SK-MEL-5 (cell line): ENCODE measurements around the gene RPL22. TPM values are rescaled to one million over a fixed set of nuclear protein-coding genes. Genes with fewer than 3 reads are reported as not detected.

Experiments used
- DNase-seq: peaks from one replicate; pipeline ENCODE4 v3.0.0-alpha.2; 2016; ENCODE audit warnings: low read depth, low spot score
- in situ Hi-C: cut with HindIII; loops from 2 replicates; pipeline ENCODE4 v1.10.0; 2016; ENCODE audit warnings: low sequenced_read_pairs, high pct_unique_total_duplicates, low pct_unique_long_range_greater_than_20kb
- total RNA-seq: library from RNA; depleted of rRNA; stranded (reverse); fragments of >200 nt; shearing (Covaris generic); gene quantifications from 2 replicates; pipeline ENCODE4 v1.2.3, GENCODE V29; 2014; rRNA removed

The RPL22 gene
- total RNA-seq, 1 experiment from 2014 or later: 222 TPM

DNA sequence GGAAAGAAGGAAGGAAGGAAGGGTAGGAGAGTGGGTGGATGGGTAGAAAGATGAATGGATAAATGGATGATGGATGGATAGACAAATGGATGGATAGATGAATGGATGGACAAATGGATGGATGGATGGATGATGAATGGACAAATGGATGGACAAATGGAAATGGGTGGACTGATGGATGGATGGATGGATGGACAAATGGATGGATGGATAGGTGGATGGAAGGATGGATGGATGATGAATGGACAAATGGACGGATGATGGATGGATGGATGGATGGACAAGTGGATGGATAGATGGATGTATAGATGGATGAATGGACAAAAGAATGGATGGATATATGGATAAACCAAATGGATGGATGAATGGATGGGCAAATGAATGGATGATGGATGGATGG lies 49.8 kb downstream of the RPL22 start:
- DNase-seq: no peak
- in situ Hi-C loops: no loop called here

GRCh38 chr1:6148497-6149241 lies 50.7 kb downstream of the RPL22 start:
- DNase-seq: peak; percentile 63
- in situ Hi-C loops: no loop called here

DNA sequence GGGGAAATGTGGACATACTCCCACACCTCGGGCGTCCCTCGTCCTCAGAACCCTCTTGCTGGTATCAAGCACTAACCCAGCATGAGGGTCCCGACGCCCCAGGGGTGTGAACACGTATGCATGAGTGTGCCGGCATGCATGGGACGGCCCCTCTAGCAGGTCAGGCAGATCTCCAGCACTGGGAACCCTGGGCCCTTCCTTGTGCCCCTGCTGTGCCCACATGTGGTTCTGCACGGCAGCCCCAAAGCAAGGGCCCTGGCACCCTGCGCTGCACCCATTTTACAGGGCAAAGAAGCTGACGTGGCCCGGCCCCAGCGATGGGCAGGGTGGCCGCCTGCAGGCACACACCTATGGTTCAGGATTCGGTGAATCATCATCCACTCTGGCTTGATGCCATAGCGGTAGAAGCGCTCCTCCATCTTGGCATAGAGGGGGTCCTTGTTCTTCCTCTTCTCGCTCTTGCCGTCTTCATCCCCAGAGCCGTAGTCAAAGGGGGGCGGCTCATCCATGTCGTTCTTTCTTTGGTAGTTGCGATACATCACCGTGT lies 53.5 kb downstream of the RPL22 start:
- DNase-seq: no peak

GRCh38 chr1:6145396-6145750 lies 54.0 kb downstream of the RPL22 start:
- in situ Hi-C loops: no loop called here
- no peak for DNase-seq

More for the DNA sequence above, 53.5 kb downstream of the RPL22 start:
- in situ Hi-C loops: no loop called here

DNA sequence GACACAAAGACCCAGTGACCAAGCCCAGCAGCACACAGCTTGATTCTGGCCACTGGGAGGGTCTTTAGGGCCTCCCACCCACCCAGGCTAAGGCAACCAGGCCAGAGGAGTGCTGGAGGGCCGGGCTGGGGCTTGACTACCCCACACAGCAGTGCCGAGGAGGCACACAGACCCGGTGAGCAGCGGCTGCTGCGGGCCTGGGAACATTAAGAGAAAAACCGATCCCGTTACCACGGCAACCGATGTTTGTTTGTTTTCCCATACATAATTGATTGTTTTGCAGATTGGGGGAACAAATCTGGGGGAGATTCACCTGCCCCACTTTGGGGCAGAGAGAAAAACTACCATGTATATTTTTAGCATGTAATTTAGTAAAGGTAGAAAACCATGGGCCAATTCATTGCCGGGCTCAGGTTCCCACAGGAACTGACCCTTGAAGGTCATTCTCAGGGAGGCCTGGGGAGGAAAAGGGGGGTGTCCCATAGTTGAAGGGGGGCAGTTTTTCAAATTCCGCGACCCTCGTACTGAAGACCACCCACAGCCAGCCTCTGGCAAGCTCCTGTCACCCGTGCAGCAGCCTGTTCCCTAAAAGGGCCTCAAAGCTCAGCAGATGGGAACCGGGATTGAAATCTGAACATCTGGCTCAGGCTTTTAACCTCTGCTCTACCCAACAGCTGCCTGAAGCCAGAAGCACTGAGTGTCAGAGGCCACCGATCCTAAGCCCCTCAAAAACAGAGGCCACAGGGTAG lies 54.6 kb downstream of the RPL22 start:
- in situ Hi-C loops: no loop called here

DNA sequence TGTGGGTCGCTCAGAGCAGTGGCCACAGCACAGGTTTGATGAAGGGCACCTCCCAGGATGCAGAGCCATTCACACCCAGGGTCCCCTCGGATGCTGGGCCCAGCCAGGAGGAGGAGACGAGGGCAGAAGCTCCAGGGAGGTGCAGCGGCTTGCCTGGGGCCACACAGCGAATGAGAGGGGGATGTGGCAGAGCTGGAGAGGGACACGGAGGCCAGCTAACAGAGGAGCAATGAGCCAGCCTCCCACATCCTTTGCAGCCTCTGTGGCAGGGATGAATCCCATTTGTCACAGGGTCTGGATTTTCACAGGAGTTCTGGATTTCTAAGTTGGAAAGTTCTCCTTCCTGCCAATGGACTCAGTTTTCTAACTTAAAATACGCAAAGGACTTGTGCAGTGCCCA lies 55.2 kb downstream of the RPL22 start:
- in situ Hi-C loops: no loop called here
- no peak for DNase-seq

More for the DNA sequence above, 54.6 kb downstream of the RPL22 start:
- no peak for DNase-seq

- no peak for DNase-seq
- in situ Hi-C loops: no loop called here
Observed at GRCh38 chr1:6143395-6143794, 56.0 kb downstream of the RPL22 start.

DNA sequence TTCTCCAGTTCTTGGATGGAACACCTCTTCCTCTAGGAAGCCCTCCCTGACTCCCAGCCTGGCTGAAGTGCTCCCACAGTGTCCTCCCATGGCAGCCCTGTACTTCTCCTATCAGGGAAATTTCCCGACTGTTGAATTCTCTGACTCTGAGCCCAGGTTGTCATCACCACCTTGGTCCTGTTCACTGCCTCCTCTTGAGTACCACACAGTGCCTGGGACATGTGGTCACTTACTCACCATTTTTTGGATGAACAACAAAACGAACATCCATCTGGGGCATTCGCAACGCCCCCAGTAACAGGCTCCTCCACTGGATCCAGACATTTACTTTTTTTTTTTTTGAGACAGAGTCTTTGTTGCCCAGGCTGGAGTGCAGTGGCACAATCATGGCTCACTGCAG lies 56.7 kb downstream of the RPL22 start:
- in situ Hi-C loops: no loop called here

GRCh38 chr1:6142036-6142621 lies 57.3 kb downstream of the RPL22 start:
- in situ Hi-C loops: no loop called here
- DNase-seq: no peak

More for the DNA sequence above, 56.7 kb downstream of the RPL22 start:
- no peak for DNase-seq

DNA sequence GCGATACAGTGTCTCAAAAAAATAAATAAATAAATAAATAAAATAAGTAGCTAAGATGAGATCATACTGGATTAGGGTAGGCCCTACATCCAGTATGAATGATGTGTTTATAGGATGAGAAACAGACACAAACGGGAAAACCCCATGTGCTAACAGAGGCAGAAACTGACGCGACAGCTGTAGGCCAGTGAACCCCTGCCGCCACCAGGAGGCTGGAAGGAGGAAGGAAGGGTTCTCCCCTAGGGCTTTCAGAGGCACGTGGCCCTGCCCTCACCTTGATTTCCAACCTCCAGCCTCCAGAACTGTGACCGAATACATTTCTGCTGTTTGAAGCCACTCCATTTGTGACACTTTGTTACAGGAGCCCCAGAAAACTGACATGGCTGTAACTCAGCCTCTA lies 57.8 kb downstream of the RPL22 start:
- DNase-seq: peak; percentile 8
- in situ Hi-C loops: no loop called here

GRCh38 chr1:6140413-6140812 lies 59.0 kb downstream of the RPL22 start:
- in situ Hi-C loops: no loop called here
- DNase-seq: no peak

DNA sequence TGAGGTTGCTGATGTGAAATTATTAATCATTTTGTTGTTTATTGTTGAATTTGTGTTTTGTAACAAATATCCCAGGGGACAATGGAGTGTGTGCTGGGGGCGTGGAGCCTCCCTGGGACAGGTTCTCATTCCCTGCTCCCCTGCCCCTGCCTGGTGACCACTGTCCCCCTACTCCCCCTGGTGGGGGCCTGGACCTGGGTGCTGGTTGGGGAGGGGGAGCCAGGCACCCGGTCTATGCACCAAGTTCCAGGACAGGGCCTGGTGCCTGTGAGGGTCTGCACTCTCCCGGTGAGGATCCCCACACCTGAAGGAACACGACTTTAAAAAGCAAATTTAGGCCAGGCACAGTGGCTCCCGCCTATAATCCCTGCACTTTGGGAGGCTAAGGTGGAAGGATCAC lies 61.6 kb downstream of the RPL22 start:
- in situ Hi-C loops: no loop called here
- no peak for DNase-seq

GRCh38 chr1:6136516-6137220 lies 62.7 kb downstream of the RPL22 start:
- no peak for DNase-seq
- in situ Hi-C loops: no loop called here

Other genes with a start within 250 kb of the RPL22 start
- 3.4 and 5.9 TPM in 2 replicates for gene NPHP4, start 207.2 kb downstream of the RPL22 start, total RNA-seq
- 70.3 and 73.6 TPM in 2 replicates for gene KCNAB2, start 153.7 kb downstream of the RPL22 start, total RNA-seq
- gene CHD5, start 19.3 kb downstream of the RPL22 start, total RNA-seq: 0.08 and 0.13 TPM in 2 replicates
- 1.5 and 2.9 TPM in 2 replicates for gene RNF207, start 6.5 kb upstream of the RPL22 start, total RNA-seq
- gene ICMT, start 36.4 kb upstream of the RPL22 start, total RNA-seq: 88.6 and 97.1 TPM in 2 replicates
- gene HES3, start 44.6 kb upstream of the RPL22 start, total RNA-seq: not detected in 2 replicates
- gene GPR153, start 61.5 kb upstream of the RPL22 start, total RNA-seq: 3.4 and 4.7 TPM in 2 replicates
- 125 and 132 TPM in 2 replicates for gene ACOT7, start 194.2 kb upstream of the RPL22 start, total RNA-seq
- 1.1 and 2.4 TPM in 2 replicates for gene HES2, start 220.3 kb upstream of the RPL22 start, total RNA-seq
- gene ESPN, start 225.2 kb upstream of the RPL22 start, total RNA-seq: 0.40 and 0.96 TPM in 2 replicates